ENCODE results near the gene CHN1.

The CHN1 gene

GRCh38 chr2:174766271-174766670 lies 238.9 kb downstream of the CHN1 start:
- Histone ChIP-seq H3K36me3 (ENCODE audit: control insufficient read depth, low read depth, low read length) (no peaks in the 10 kb centered on the region), H3K9ac (ENCODE audit: low read length) (no peak overlapping the region), H3K27ac (ENCODE audit: low read length) (no peak overlapping the region), H3K4me3 (ENCODE audit: low read length) (no peak overlapping the region), H3K4me1 (ENCODE audit: control insufficient read depth, low read depth, low read length) (peaks cover 12% of the 10 kb centered on the region), H3K27me3 (ENCODE audit: control insufficient read depth, insufficient read depth, low read length) (no peaks in the 10 kb centered on the region), H3K9me3 (ENCODE audit: control insufficient read depth, low read depth, low read length) (no peaks in the 10 kb centered on the region)

DNA sequence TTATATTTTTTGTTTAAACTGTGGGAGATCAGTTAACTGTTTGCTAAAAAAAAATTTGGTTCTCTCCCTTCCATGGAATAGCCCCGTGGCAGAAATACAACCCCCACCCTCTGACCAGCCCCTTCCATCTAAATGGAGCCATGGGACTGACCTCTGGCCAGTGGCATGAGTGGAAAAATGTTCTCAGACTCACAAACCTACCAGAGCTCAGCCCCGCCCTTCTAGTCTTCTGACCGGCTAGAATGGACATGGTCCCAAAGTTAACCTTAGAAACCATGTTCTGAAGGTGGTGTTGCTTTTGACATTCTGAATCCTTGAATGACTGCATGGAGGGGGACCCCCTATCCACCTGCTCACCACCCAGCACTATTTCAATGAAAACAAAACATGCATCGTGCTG lies 239.6 kb downstream of the CHN1 start:
- Histone ChIP-seq H3K4me3 (ENCODE audit: low read length) (no peak overlapping the region), H3K4me1 (ENCODE audit: control insufficient read depth, low read depth, low read length) (peaks cover 8% of the 10 kb centered on the region)

DNA sequence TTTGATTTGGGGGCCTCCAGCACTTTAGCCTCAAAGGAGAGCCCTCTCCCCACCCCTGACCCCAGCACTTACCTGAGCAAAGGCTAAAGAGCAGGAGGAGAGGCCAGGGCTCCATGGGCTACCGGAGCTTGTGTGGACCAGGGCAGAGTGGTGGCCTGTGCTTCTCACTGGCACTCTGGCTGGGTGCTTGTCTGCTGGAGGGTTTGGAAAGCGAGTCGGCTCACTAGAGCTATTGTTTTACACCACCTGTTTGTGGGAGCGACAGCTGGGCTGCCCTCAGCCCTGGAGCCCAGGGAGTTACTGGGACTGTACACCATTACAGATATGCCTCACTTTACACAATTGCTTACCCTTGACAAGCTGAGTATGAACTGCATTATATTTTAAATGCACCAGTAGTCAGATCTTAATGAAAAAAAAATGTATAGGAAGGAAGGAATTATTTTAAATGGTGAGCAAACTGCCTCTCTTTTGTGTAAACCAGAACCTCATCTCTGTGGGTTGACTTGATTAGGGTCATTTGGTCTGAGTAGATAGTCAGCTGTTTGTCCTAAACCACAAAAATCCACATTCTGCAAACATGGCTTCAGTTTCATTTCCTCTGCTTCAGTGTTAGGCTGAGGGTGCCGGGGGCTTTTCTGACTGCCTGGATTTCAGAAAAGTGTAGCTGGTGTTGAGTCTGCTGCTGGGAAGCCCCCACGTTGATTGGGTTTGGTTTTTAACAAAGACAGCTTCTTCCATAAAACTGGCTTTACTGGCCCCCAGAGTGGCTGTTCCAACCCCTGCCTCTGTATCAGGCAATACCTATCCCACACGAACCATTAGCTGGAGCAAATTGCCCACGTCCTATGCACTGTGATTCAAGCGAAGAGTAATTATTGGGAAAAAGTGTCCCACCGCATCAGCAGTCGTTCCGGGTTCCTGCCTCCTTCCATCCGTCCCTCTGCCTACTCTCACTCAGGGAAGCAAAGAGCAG lies 240.6 kb downstream of the CHN1 start, which contains the start of gene CHRNA1:
Gene CHRNA1, minus strand, starts transcription at position 193 of the 976 bp plus-strand sequence. Its CDS starts 78 bp downstream, at position 115.
- H3K27me3 ChIP-seq (ENCODE audit: control insufficient read depth, insufficient read depth, low read length): no peaks in the 10 kb centered on the region
- peaks cover 8% of the 10 kb centered on the region for H3K4me1 ChIP-seq (ENCODE audit: control insufficient read depth, low read depth, low read length)
- H3K9me3 ChIP-seq (ENCODE audit: control insufficient read depth, low read depth, low read length): no peaks in the 10 kb centered on the region
- H3K4me3 ChIP-seq (ENCODE audit: low read length): no peak within 1 kb of the TSS
- H3K36me3 ChIP-seq (ENCODE audit: control insufficient read depth, low read depth, low read length): no peaks in the 10 kb centered on the region
- H3K27ac ChIP-seq (ENCODE audit: low read length): no peak within 1 kb of the TSS
- H3K9ac ChIP-seq (ENCODE audit: low read length): no peak within 1 kb of the TSS

More for the DNA sequence above, 239.6 kb downstream of the CHN1 start:
- H3K9me3 ChIP-seq (ENCODE audit: control insufficient read depth, low read depth, low read length): no peaks in the 10 kb centered on the region
- no peak overlapping the region for H3K9ac ChIP-seq (ENCODE audit: low read length)
- H3K27ac ChIP-seq (ENCODE audit: low read length): no peak overlapping the region
- H3K27me3 ChIP-seq (ENCODE audit: control insufficient read depth, insufficient read depth, low read length): no peaks in the 10 kb centered on the region
- H3K36me3 ChIP-seq (ENCODE audit: control insufficient read depth, low read depth, low read length): no peaks in the 10 kb centered on the region

GRCh38 chr2:174763780-174764179 lies 241.4 kb downstream of the CHN1 start:
- Histone ChIP-seq H3K9ac (ENCODE audit: low read length) (no peak overlapping the region), H3K36me3 (ENCODE audit: control insufficient read depth, low read depth, low read length) (no peaks in the 10 kb centered on the region), H3K27me3 (ENCODE audit: control insufficient read depth, insufficient read depth, low read length) (no peaks in the 10 kb centered on the region), H3K9me3 (ENCODE audit: control insufficient read depth, low read depth, low read length) (no peaks in the 10 kb centered on the region), H3K4me3 (ENCODE audit: low read length) (no peak overlapping the region), H3K4me1 (ENCODE audit: control insufficient read depth, low read depth, low read length) (peaks cover 8% of the 10 kb centered on the region), H3K27ac (ENCODE audit: low read length) (no peak overlapping the region)

DNA sequence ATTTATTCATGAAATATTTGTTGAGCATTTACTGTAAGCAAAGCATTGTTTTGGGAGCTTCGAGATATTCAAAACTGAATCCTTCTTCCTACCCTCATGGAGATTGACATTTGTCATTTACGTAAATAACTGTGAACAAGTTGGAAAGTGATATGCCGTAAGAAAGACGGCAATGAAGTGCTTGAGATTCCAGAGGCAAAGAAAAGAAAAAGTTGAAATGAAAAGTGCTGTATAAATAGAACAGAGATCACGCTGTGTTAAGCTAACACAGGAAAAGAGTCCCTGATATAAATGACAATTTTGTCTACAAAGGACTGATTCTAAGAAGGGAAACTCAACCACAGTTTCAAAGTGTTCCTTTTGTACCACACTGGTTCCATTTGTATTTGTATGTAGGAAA lies 242.7 kb downstream of the CHN1 start:
- no peaks in the 10 kb centered on the region for H3K36me3 ChIP-seq (ENCODE audit: control insufficient read depth, low read depth, low read length)
- H3K4me3 ChIP-seq (ENCODE audit: low read length): no peak overlapping the region
- H3K4me1 ChIP-seq (ENCODE audit: control insufficient read depth, low read depth, low read length): peaks cover 8% of the 10 kb centered on the region
- H3K27ac ChIP-seq (ENCODE audit: low read length): no peak overlapping the region
- H3K9me3 ChIP-seq (ENCODE audit: control insufficient read depth, low read depth, low read length): no peaks in the 10 kb centered on the region
- H3K9ac ChIP-seq (ENCODE audit: low read length): no peak overlapping the region
- no peaks in the 10 kb centered on the region for H3K27me3 ChIP-seq (ENCODE audit: control insufficient read depth, insufficient read depth, low read length)

DNA sequence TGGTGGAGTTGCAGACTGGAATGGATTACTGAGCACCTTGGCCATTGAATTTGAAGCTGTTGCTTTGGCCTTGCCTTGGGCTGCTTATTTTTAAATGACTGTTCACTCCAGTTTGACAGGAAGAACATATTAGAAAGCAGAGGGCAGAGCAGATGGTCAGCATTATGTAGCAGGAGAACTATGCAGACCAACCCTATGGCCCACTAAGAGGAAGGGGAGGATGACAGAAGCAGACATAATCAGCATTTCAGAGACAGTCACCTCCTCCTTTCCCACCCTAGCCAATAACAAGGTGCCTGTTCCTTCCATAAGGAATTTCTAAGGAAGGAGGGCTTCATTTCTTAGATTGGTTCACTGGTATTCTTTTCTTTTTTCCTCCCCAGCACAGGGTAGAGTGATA lies 243.3 kb downstream of the CHN1 start:
- no peak overlapping the region for H3K27ac ChIP-seq (ENCODE audit: low read length)
- H3K4me1 ChIP-seq (ENCODE audit: control insufficient read depth, low read depth, low read length): peaks cover 8% of the 10 kb centered on the region
- no peak overlapping the region for H3K4me3 ChIP-seq (ENCODE audit: low read length)

DNA sequence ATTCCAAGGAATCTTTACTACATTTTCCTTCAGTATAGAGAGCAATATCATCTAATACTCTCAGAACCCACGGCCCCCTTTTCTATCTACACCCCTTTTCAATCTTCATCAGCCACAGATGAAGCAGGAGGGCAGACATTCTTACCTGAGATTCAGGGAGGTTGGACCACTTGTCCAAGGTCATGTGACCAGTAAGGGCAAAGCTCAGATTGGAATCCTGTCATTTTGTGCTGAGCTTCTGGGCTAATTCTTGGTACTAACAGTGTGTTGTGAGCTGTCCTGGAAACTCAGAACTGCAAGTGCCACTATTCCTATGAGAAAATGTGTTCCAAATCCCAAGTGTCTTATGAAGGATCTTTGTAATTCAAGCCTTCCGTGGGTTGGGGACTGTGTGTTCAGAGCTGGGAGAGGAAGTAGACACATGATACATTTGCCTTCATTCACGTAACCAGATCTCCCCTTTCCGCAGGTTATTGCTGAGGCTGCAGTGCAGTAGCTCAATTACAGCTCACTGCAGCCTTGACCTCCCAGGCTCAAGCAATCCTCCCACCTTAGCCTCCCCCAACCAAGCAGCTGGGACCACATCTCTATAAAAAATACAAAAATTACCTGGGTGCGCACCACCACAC lies 244.2 kb downstream of the CHN1 start:
- Histone ChIP-seq H3K4me1 (ENCODE audit: control insufficient read depth, low read depth, low read length) (peaks cover 8% of the 10 kb centered on the region), H3K27ac (ENCODE audit: low read length) (no peak overlapping the region), H3K9me3 (ENCODE audit: control insufficient read depth, low read depth, low read length) (no peaks in the 10 kb centered on the region), H3K4me3 (ENCODE audit: low read length) (no peak overlapping the region), H3K36me3 (ENCODE audit: control insufficient read depth, low read depth, low read length) (no peaks in the 10 kb centered on the region), H3K27me3 (ENCODE audit: control insufficient read depth, insufficient read depth, low read length) (no peaks in the 10 kb centered on the region), H3K9ac (ENCODE audit: low read length) (no peak overlapping the region)

More for the DNA sequence above, 243.3 kb downstream of the CHN1 start:
- Histone ChIP-seq H3K9ac (ENCODE audit: low read length) (no peak overlapping the region), H3K36me3 (ENCODE audit: control insufficient read depth, low read depth, low read length) (no peaks in the 10 kb centered on the region), H3K27me3 (ENCODE audit: control insufficient read depth, insufficient read depth, low read length) (no peaks in the 10 kb centered on the region), H3K9me3 (ENCODE audit: control insufficient read depth, low read depth, low read length) (no peaks in the 10 kb centered on the region)

DNA sequence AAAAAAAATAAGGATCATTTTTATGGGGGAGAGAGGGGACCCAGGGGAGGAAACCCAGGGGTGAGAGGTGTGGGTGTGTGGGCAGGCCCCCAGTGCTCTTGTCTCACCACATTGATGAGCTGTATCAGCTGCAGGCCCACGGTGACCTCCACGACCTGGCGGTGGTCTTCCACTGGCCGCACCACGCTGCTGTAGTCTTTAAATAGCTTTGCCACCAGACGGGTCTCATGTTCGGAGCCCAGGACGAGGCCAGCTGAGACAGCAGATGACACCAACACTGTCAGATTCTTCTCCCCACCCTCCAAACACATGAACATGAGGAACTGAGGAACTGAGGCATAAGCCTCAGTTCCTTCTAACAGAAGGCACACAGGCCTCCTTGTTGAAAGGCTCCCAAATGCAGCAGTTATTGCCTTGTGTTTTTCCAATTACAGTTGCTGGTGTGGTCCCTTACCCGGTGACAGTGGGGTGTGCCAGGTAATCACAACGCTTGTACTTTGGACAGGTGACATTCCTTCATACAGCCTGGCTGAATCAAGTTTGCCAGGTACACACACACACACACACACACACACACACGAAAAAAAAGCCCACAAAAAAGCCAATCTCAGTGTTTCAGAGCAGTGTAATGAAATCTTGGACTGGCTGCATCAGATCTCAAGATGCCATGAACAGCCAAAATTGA lies 245.7 kb downstream of the CHN1 start:
- H3K4me3 ChIP-seq (ENCODE audit: low read length): no peak overlapping the region
- peaks cover 8% of the 10 kb centered on the region for H3K4me1 ChIP-seq (ENCODE audit: control insufficient read depth, low read depth, low read length)
- H3K36me3 ChIP-seq (ENCODE audit: control insufficient read depth, low read depth, low read length): no peaks in the 10 kb centered on the region
- H3K27ac ChIP-seq (ENCODE audit: low read length): no peak overlapping the region
- no peaks in the 10 kb centered on the region for H3K9me3 ChIP-seq (ENCODE audit: control insufficient read depth, low read depth, low read length)
- H3K9ac ChIP-seq (ENCODE audit: low read length): no peak overlapping the region
- no peaks in the 10 kb centered on the region for H3K27me3 ChIP-seq (ENCODE audit: control insufficient read depth, insufficient read depth, low read length)

- Histone ChIP-seq H3K27ac (ENCODE audit: low read length) (no peak overlapping the region), H3K27me3 (ENCODE audit: control insufficient read depth, insufficient read depth, low read length) (no peaks in the 10 kb centered on the region), H3K4me1 (ENCODE audit: control insufficient read depth, low read depth, low read length) (no peaks in the 10 kb centered on the region), H3K9ac (ENCODE audit: low read length) (no peak overlapping the region), H3K4me3 (ENCODE audit: low read length) (no peak overlapping the region), H3K9me3 (ENCODE audit: control insufficient read depth, low read depth, low read length) (no peaks in the 10 kb centered on the region), H3K36me3 (ENCODE audit: control insufficient read depth, low read depth, low read length) (no peaks in the 10 kb centered on the region)
Observed at GRCh38 chr2:174756743-174757142, 248.4 kb downstream of the CHN1 start.

DNA sequence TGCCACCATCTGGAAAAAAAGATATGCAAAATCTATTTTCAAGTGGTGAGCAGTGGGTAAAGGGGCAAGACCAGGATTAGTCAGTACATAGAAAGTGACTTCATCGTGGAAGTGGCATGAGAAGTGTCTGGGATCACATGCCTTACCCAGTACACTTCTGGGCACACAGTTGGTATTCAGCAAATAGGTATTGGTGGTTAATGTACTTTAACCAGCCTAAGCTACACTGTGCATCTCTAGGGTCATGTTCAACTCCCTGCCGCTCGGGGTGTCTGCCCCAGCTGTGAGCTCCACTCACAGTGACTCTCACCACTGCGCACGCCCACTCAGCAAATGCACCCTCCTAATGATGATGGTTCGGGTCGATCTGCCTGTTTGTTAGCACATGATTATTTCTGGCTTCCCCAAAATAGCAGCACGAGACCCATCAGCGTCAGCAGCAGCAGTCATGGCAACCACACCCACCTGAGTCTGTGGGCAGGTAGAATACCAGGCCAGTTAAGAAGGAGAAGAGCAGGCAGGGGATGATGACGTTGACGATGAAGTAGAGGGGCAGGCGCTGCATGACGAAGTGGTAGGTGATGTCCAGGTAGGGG lies 252.0 kb downstream of the CHN1 start:
- no peak overlapping the region for H3K9ac ChIP-seq (ENCODE audit: low read length)
- H3K4me3 ChIP-seq (ENCODE audit: low read length): no peak overlapping the region
- no peaks in the 10 kb centered on the region for H3K36me3 ChIP-seq (ENCODE audit: control insufficient read depth, low read depth, low read length)
- no peak overlapping the region for H3K27ac ChIP-seq (ENCODE audit: low read length)
- H3K9me3 ChIP-seq (ENCODE audit: control insufficient read depth, low read depth, low read length): no peaks in the 10 kb centered on the region
- H3K4me1 ChIP-seq (ENCODE audit: control insufficient read depth, low read depth, low read length): peaks cover 14% of the 10 kb centered on the region
- no peaks in the 10 kb centered on the region for H3K27me3 ChIP-seq (ENCODE audit: control insufficient read depth, insufficient read depth, low read length)

DNA sequence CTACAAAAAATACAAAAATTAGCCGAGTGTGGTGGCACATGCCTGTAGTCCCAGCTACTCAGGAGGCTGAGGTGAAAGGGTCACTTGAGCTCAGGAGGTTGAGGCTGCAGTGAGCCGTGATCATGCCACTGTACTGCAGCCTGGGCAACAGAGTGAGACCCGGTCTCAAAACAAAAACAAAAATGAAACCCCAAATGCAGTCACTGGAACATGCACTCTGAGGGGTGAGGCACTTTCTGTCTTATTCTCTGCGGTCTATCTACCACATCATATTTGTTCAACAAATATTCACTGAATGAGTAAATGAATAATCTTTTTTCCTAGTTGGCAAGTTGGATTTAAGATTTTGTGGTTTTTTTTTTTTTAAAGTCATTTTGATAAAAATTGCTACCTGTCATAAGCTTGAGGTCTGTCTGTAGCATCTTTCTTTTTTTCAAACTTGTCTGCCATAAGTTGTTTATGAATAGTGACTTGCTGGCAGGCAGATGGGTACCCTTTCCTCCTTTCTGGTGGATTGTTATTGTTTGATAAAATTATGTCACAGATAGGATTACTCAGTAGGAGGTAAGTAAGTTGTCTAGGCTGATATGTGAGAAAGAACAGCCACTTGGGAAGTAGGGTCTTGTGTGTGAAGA lies 252.7 kb downstream of the CHN1 start:
- no peak overlapping the region for H3K9ac ChIP-seq (ENCODE audit: low read length)
- H3K4me3 ChIP-seq (ENCODE audit: low read length): no peak overlapping the region
- H3K27ac ChIP-seq (ENCODE audit: low read length): no peak overlapping the region
- no peaks in the 10 kb centered on the region for H3K9me3 ChIP-seq (ENCODE audit: control insufficient read depth, low read depth, low read length)
- peaks cover 14% of the 10 kb centered on the region for H3K4me1 ChIP-seq (ENCODE audit: control insufficient read depth, low read depth, low read length)
- H3K27me3 ChIP-seq (ENCODE audit: control insufficient read depth, insufficient read depth, low read length): no peaks in the 10 kb centered on the region
- H3K36me3 ChIP-seq (ENCODE audit: control insufficient read depth, low read depth, low read length): no peaks in the 10 kb centered on the region

Data from iPS-18a (cell line).